ENCODE data around the gene TANC1.
"Not testable (repeated sequence)": the region's sequence is repeated elsewhere in the genome, so short reads cannot be mapped to it uniquely, and the experiment has no call there.

Gene TANC1

GRCh38 chr2:159140070-159140769, 171.8 kb downstream of the TANC1 start:
- DNase-seq (ENCODE audit: low spot score), result no peak

- not testable (repeated sequence) for DNase-seq (ENCODE audit: low spot score)
Measured at GRCh38 chr2:159140821-159141220, 172.4 kb downstream of the TANC1 start.

- DNase-seq (ENCODE audit: low spot score), result no peak
Measured at GRCh38 chr2:159144776-159145614, 176.6 kb downstream of the TANC1 start.

GRCh38 chr2:159145745-159146354, 177.4 kb downstream of the TANC1 start:
- DNase-seq (ENCODE audit: low spot score), result no peak

- DNase-seq (ENCODE audit: low spot score), result no peak
Measured at GRCh38 chr2:159146996-159147666, 178.7 kb downstream of the TANC1 start.

GRCh38 chr2:159147690-159148089, 179.2 kb downstream of the TANC1 start:
- DNase-seq (ENCODE audit: low spot score), result no peak

GRCh38 chr2:159148901-159149300, 180.5 kb downstream of the TANC1 start:
- no peak for DNase-seq (ENCODE audit: low spot score)

GRCh38 chr2:159149747-159150146, 181.3 kb downstream of the TANC1 start:
- no peak for DNase-seq (ENCODE audit: low spot score)

- DNase-seq (ENCODE audit: low spot score), result no peak
Measured at GRCh38 chr2:159150280-159150746, 181.9 kb downstream of the TANC1 start.

GRCh38 chr2:159151198-159152127, 183.0 kb downstream of the TANC1 start:
- no peak for DNase-seq (ENCODE audit: low spot score)

- DNase-seq (ENCODE audit: low spot score), result no peak
Measured at GRCh38 chr2:159152128-159152778, 183.8 kb downstream of the TANC1 start.

- no peak for DNase-seq (ENCODE audit: low spot score)
Measured at GRCh38 chr2:159153063-159153462, 184.6 kb downstream of the TANC1 start.

- no peak for DNase-seq (ENCODE audit: low spot score)
Measured at GRCh38 chr2:159153463-159153862, 185.0 kb downstream of the TANC1 start.

GRCh38 chr2:159153951-159154350, 185.5 kb downstream of the TANC1 start:
- DNase-seq (ENCODE audit: low spot score), result no peak

- no peak for DNase-seq (ENCODE audit: low spot score)
Measured at GRCh38 chr2:159154366-159154765, 185.9 kb downstream of the TANC1 start.

GRCh38 chr2:159155320-159155719, 186.9 kb downstream of the TANC1 start:
- DNase-seq (ENCODE audit: low spot score), result no peak

GRCh38 chr2:159155791-159156190, 187.4 kb downstream of the TANC1 start:
- DNase-seq (ENCODE audit: low spot score), result no peak

- no peak for DNase-seq (ENCODE audit: low spot score)
Measured at GRCh38 chr2:159156834-159157233, 188.4 kb downstream of the TANC1 start.

- DNase-seq (ENCODE audit: low spot score), result no peak
Measured at GRCh38 chr2:159157361-159158209, 189.1 kb downstream of the TANC1 start.

GRCh38 chr2:159160412-159160811, 192.0 kb downstream of the TANC1 start:
- DNase-seq (ENCODE audit: low spot score), result no peak
